ENCODE data around the gene RAI14. TPM values are rescaled to one million over a fixed set of nuclear protein-coding genes. Genes with fewer than 3 reads are reported as not detected.
"Not testable (repeated sequence)": the region's sequence is repeated elsewhere in the genome, so short reads cannot be mapped to it uniquely, and the experiment has no call there.

The RAI14 gene
- total RNA-seq, 1 experiment from 2014 or later: 25.5 TPM

GRCh38 chr5:34717426-34718327 is 61.5 kb downstream of the RAI14 start:
- DNase-seq (ENCODE audit: low spot score): no peak
- in situ Hi-C loops (cut with HindIII; ENCODE audit: low sequenced_read_pairs): no loop called here

DNA sequence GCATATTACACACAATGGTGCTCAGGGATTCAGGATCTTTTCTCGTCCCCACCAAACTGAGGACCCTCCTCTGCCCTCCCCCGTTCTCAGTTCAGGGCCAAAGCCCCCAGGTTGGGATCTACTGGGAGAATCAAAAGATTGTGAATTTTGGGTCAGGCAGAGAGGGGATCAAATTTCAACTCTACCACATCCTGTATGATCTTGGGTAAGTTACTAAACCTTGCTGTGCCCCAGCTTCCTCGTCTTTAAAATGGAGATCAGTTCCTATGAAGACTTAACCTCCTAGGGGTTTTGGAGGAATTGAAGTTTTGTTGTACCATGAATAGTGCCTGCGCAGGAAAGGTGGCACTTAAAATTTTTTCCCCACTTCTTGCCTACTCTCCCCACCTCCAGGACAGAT is 62.4 kb downstream of the RAI14 start:
- DNase-seq (ENCODE audit: low spot score): no peak
- in situ Hi-C loops (cut with HindIII; ENCODE audit: low sequenced_read_pairs): no loop called here

DNA sequence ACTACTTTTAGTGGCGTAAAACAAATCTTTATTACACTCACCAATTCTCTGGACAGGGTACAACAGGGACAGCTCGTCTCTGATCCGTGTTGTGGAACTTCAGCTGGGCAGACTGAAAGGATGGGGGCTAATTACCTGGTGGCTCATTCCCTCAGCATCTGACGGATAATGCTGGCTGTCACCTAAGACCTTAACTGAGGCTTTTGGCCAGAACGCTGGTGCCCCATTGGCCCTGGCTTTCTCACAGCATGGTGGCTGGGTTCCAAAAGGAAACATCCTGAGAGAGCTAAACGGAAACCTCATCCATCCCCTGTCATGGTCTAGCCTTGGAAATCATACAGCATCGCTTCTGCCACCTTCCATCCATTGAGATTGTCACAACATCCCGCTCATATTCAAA is 62.9 kb downstream of the RAI14 start:
- in situ Hi-C loops (cut with HindIII; ENCODE audit: low sequenced_read_pairs): no loop called here
- DNase-seq (ENCODE audit: low spot score): peak; percentile 37

DNA sequence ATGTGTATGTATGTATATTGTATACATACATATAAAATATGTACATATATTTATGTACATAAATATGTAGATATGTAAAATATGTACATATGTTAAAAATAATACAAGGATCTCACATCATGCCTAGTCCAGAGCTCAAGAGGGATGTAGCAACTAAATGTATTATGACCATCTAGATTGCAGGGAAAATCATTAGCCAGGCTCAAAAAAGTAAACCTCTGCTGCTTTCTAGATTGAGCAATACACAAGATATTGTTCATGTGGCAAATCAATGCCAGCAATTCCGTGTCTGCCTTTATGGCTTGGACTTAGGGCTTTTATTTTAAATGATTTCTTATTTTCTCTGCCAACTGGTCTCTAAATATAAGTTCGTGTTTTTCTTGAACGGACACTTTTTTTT is 65.2 kb downstream of the RAI14 start:
- no peak for DNase-seq (ENCODE audit: low spot score)
- in situ Hi-C loops (cut with HindIII; ENCODE audit: low sequenced_read_pairs): no loop called here

GRCh38 chr5:34722183-34722582 is 66.1 kb downstream of the RAI14 start:
- in situ Hi-C loops (cut with HindIII; ENCODE audit: low sequenced_read_pairs): no loop called here
- no peak for DNase-seq (ENCODE audit: low spot score)

GRCh38 chr5:34724741-34725140 is 68.6 kb downstream of the RAI14 start:
- DNase-seq (ENCODE audit: low spot score): no peak
- in situ Hi-C loops (cut with HindIII; ENCODE audit: low sequenced_read_pairs): no loop called here

- in situ Hi-C loops (cut with HindIII; ENCODE audit: low sequenced_read_pairs); DNase-seq (ENCODE audit: low spot score): not testable (repeated sequence)
Observed at GRCh38 chr5:34727166-34727749, 71.1 kb downstream of the RAI14 start.

DNA sequence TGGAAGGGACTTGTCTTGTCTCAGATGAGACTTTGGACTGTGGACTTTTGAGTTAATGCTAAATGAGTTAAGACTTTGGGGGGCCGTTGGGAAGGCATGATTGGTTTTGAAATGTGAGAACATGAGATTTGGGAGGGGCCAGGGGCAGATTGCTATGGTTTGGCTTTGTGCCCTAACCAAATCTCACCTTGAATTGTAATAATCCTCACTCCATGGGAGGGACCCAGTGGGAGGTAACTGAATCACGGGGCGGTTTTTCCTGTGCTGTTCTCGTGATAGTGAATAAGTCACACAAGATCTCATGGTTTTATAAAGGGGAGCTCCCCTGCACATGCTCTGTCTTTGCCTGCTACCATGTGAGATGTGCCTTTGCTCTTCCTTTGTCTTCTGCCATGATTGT is 72.1 kb downstream of the RAI14 start:
- in situ Hi-C loops (cut with HindIII; ENCODE audit: low sequenced_read_pairs): no loop called here
- no peak for DNase-seq (ENCODE audit: low spot score)

DNA sequence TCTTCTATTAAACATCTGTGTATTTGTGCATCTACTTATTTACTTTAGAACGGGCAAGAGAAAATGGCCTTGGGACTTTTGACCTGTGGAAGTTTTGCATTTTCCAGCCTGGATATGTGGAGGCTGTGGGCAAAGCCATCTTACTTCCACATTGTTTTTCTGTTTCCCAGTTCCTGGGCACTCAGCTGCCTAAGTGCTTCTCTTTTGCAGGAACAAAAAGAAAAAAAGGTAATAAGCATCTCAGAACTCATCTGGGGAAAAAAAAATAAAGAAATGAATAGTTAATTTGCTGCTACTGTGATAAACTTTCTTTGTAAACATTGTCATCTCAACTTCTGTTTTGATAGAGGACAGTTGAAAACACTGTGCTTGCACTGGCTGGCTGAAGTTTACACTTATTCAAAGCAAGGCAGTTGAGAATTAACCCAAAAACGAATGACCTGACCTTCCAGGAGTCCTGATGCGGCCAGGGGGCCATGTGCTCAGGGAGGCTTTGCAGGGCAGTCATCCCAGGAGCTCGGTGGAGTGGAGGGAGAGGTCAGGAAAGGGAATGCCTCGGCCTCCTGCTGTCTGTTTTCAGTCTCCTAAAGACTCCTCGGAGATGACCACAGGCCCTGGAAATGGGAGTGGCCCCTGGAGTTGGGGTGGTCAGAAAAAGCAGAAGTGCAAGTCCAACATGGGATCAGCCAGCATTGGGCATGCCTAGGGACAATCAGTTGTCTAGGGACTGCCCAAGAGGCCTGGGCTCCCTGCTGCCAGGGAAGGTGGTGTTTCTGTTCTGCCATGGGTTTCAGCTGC is 75.5 kb downstream of the RAI14 start:
- in situ Hi-C loops (cut with HindIII; ENCODE audit: low sequenced_read_pairs): no loop called here
- no peak for DNase-seq (ENCODE audit: low spot score)

DNA sequence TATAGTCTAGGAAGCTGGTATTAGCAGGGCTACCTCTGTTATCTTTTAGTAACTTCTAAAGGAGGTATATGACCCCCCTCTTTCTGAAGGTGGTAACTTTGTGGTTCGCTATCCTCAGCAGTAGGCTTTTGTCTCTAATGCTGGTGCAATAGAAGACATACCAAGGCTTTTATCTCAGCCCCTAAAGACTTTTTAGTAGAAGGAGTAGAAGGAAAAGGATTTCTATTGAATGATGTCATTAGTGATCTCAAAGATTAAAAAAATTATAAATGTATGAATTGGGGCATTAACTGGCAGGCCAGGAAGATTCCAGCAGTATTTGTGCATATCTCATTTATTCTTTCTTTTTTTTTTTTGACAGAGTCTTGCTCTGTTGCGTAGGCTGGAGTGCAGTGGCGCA is 78.2 kb downstream of the RAI14 start:
- in situ Hi-C loops (cut with HindIII; ENCODE audit: low sequenced_read_pairs): no loop called here
- DNase-seq (ENCODE audit: low spot score): no peak

- no peak for DNase-seq (ENCODE audit: low spot score)
- in situ Hi-C loops (cut with HindIII; ENCODE audit: low sequenced_read_pairs): no loop called here
Observed at GRCh38 chr5:34735491-34736426, 79.6 kb downstream of the RAI14 start.

DNA sequence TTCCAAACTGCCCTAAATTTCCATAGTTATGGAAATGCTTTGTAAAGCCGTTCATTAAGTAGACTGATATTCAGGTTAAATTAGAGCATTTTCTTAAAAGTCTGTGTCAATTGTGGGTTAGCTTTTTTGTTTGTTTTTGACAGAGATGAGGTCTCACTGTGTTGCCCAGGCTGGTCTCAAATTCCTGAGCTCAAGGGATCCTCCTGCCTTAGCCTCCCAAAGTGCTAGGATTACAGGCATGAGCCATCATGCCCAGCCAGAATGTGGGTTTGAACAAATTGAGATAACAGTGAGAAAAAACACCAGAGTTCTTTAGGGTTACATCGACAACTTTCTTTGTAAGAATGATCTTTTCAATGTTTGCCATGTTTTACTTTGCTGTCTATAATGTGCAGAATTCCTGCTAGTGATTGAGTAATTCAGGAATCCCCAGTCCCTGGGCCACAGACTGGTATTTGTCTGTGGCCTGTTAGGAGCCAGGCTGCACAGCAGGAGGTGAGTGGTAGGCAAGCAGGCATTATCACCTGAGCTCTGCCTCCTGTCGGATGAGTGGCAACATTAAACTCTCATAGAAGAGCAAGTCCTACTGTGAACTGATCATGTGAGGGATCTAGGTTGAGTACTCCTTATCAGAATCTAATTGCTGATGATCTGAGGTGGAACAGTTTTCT is 80.5 kb downstream of the RAI14 start:
- in situ Hi-C loops (cut with HindIII; ENCODE audit: low sequenced_read_pairs): no loop called here
- DNase-seq (ENCODE audit: low spot score): no peak

- in situ Hi-C loops (cut with HindIII; ENCODE audit: low sequenced_read_pairs): no loop called here
Observed at GRCh38 chr5:34737731-34738130, 81.6 kb downstream of the RAI14 start.

DNA sequence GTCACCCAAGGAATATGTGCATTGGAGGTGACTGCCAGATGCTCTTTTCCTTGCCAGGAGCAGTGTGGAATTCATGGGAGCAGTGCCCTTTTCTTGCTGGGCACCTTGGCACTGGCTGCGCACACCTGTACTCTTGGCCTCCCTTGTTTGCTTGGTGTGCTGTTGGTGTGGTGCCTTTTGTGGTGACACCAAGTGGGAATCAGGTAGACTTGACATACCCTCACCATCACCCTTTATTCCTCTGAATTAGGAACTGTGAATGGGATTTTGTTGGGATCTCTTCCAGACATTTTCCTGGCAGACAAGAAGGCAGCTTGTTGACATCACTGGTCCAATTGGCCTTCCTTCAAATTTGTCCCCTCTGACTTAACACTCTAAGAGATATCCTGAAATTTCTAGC is 82.3 kb downstream of the RAI14 start:
- in situ Hi-C loops (cut with HindIII; ENCODE audit: low sequenced_read_pairs): no loop called here
- peak; percentile 92 for DNase-seq (ENCODE audit: low spot score)

More at GRCh38 chr5:34737731-34738130, 81.6 kb downstream of the RAI14 start:
- peak; percentile 33 for DNase-seq (ENCODE audit: low spot score)

GRCh38 chr5:34740389-34740806 is 84.3 kb downstream of the RAI14 start:
- DNase-seq (ENCODE audit: low spot score): no peak
- in situ Hi-C loops (cut with HindIII; ENCODE audit: low sequenced_read_pairs): no loop called here

GRCh38 chr5:34742061-34742460 is 85.9 kb downstream of the RAI14 start:
- no peak for DNase-seq (ENCODE audit: low spot score)
- in situ Hi-C loops (cut with HindIII; ENCODE audit: low sequenced_read_pairs): no loop called here

DNA sequence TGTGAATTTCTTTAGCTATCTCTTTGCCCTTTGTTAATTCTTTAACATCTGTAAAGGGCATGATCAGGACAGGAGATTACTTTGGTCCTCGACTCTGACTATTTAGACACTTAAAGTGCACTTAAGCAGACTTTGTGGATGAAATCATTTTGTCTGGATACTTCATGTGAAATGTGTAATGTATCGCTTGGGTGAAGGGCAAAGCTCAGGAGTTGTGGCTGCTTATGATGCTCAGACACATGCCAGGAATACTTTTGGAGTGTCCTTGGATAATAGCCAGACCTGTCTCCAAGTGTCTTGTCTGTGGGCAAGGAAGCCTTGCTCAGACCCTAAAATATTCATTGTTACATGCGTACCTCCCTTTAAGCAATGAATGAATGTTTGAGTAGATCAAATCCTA is 87.8 kb downstream of the RAI14 start:
- in situ Hi-C loops (cut with HindIII; ENCODE audit: low sequenced_read_pairs): no loop called here
- no peak for DNase-seq (ENCODE audit: low spot score)

GRCh38 chr5:34748431-34748830 is 92.3 kb downstream of the RAI14 start:
- no peak for DNase-seq (ENCODE audit: low spot score)
- in situ Hi-C loops (cut with HindIII; ENCODE audit: low sequenced_read_pairs): no loop called here
